Measurements from ENCODE around the gene LCE2C.
"Not testable (repeated sequence)": the region's sequence is repeated elsewhere in the genome, so short reads cannot be mapped to it uniquely, and the experiment has no call there.

LCE2C gene, protein sequence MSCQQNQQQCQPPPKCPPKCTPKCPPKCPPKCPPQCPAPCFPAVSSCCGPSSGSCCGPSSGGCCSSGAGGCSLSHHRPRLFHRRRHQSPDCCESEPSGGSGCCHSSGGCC

DNA sequence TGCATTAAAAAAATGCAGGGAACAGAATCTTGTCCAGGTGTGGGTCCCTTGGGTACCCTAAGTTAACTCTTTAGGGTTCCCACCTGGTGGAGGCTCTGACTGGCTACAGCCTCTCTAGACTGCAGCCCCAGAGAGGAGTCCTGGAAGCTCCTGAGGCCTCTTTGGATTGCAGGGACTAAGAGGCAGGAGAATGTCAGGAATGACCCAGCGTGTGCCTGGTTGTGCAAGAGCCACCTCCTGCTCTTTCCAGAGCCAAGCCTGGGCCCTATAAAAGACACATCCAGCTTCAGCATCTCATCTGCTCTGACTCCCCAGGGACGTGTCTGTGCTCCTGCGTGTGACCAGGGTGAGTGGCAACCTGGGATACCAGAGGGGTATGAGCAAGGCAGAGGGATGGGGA is at the start of gene LCE2C:
LCE2C (plus strand) TSS at position 297 of the 400 bp plus-strand sequence. CDS start 737 bp downstream, outside the sequence.
- not testable (repeated sequence) for DNase-seq (ENCODE audit: low read depth); H3K4me3 ChIP-seq (replicated peaks; ENCODE audit: low read depth, low read length)

DNA sequence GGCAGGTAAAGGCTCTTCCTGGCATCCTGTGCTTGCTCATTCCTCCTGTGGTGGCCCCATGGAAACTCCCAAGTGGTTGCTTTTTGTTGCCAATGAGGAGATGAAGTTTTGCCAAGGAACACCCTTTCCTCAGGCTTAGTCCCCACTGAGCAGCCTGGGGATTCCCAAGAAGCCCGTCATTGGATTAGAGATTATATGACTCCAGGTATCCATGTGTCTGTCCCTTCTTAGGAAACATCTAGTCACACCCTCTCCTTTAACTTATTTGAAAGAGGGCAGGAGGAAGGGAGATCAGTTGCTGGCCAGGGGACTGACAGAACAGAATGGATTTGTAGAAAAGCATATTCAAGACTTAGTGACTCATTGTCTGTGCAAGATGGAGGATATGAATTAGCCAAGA is 48.3 kb upstream of the LCE2C start:
- no peak for DNase-seq (ENCODE audit: low read depth)
- H3K4me3 ChIP-seq (replicated peaks; ENCODE audit: low read depth, low read length): no peak overlapping the region
- TF ChIP-seq, protein P1, sequence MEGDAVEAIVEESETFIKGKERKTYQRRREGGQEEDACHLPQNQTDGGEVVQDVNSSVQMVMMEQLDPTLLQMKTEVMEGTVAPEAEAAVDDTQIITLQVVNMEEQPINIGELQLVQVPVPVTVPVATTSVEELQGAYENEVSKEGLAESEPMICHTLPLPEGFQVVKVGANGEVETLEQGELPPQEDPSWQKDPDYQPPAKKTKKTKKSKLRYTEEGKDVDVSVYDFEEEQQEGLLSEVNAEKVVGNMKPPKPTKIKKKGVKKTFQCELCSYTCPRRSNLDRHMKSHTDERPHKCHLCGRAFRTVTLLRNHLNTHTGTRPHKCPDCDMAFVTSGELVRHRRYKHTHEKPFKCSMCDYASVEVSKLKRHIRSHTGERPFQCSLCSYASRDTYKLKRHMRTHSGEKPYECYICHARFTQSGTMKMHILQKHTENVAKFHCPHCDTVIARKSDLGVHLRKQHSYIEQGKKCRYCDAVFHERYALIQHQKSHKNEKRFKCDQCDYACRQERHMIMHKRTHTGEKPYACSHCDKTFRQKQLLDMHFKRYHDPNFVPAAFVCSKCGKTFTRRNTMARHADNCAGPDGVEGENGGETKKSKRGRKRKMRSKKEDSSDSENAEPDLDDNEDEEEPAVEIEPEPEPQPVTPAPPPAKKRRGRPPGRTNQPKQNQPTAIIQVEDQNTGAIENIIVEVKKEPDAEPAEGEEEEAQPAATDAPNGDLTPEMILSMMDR (IDR thresholded peaks at IDR 0.05; ENCODE audit: low read length, missing control alignments): no peak

DNA sequence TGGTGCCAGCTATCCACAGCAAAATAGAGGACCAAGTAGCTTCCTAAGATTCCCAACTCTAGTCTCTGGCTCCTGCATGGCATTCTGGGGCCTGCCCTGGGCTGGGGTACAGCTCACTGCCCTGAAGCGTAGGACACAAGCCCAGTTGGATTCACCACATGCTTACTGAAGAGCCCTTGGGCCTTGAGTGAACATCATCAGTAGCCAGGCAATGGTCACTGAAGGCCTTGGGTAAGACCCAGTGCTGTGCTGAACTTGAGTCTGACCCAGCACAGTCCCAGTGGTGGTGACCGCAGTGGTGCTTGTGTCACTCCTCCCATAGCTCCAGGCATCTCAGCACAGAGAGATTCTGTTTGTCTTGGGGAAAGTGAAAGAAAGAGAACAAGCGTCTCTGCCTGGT is 44.5 kb upstream of the LCE2C start:
- TF ChIP-seq, protein P1 (IDR thresholded peaks at IDR 0.05; ENCODE audit: low read length, missing control alignments): no peak
- DNase-seq (ENCODE audit: low read depth): no peak
- no peak overlapping the region for H3K4me3 ChIP-seq (replicated peaks; ENCODE audit: low read depth, low read length)

DNA sequence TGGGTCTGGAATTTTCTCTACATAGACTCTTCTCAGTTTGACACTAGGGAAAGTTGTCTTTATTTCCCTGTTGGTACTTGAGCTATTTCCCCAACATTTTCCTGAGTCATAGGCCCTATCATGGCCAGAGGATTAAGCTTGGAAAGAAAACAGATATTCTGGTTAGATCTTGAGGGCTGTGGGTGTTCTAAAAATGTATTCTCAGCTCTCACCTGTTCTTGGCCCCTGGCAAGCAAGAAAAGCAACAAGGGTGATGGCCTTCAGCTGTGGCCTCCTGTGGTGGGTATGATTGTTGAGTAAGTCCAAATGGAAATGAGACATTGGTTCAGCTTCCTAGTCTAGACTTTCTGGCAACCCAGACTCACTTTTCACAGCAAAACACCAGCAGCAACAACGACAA is 34.7 kb upstream of the LCE2C start:
- H3K4me3 ChIP-seq (replicated peaks; ENCODE audit: low read depth, low read length): no peak overlapping the region
- TF ChIP-seq, protein P1 (IDR thresholded peaks at IDR 0.05; ENCODE audit: low read length, missing control alignments): no peak
- DNase-seq (ENCODE audit: low read depth): no peak

DNA sequence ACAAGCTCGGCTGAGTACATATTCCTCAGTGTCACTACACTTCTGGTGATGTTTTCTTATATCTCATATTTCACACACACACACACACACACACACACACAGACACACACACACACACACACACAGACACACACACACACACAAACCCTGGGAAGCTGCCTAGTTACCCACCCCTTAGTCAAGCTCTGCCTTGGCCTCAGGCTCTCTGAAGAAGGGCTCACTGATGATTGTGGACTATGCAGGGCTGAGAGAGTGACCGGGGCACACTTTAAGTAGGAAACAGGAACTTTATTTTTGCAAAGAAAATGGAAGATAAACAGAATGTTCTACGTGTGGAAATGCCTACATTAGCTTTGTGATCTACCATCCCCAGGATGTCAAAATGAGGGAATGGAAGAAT is 31.1 kb upstream of the LCE2C start:
- TF ChIP-seq, protein P1 (IDR thresholded peaks at IDR 0.05; ENCODE audit: low read length, missing control alignments): no peak
- H3K4me3 ChIP-seq (replicated peaks; ENCODE audit: low read depth, low read length): no peak overlapping the region
- DNase-seq (ENCODE audit: low read depth): no peak

DNA sequence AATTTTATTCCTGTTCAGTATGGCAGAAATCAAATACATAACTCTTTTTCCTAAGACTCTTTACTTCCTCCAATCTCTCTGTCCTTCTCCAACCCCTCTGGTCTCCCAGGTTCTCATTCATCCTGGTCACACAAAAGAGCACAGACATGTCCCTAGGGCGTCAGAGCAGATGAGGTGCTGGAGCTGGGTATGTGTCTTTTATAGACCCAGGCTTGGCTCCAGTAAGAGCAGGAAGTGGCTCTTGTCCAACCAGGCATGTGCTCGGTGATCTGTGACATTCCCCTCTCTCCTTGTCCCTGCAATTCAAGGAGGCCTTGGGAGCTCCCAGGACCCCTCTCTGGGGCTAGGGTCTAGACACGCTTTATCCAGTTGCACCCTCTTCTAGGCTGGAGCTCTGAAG is 29.9 kb upstream of the LCE2C start:
- TF ChIP-seq, protein P1 (IDR thresholded peaks at IDR 0.05; ENCODE audit: low read length, missing control alignments): no peak
- DNase-seq (ENCODE audit: low read depth): no peak
- no peak overlapping the region for H3K4me3 ChIP-seq (replicated peaks; ENCODE audit: low read depth, low read length)

DNA sequence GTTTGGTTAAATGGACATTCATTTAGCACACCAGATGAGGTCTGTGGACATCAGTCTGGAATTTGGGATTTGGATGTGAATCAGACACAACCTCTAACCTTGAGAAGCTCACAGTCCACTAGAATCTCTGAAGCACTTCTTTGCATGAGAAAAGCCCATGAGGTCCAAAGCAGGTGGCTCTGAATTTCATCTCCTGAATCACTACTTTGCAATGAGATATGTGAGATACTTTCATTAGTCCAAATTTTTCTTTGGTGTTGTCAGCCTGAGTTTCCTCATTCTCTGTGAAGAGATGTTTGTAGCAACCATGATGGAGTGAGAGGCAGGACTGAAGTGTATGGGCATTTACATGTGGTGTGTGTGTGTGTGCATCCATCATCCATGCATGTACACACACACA is 28.4 kb upstream of the LCE2C start:
- no peak overlapping the region for H3K4me3 ChIP-seq (replicated peaks; ENCODE audit: low read depth, low read length)
- no peak for DNase-seq (ENCODE audit: low read depth)
- TF ChIP-seq, protein P1 (IDR thresholded peaks at IDR 0.05; ENCODE audit: low read length, missing control alignments): no peak

Measured in fibroblast of pulmonary artery (primary cell).